ENCODE measurements around the gene ISCU.

GRCh38 chr12:108578264-108578663, 15.9 kb downstream of the ISCU start:
- TF ChIP-seq CTCF (IDR thresholded peaks at IDR 0.05 in 4 of 5, conservative IDR thresholded peaks at IDR 0.05 in 1 of 5): no peak
- no peak for TF ChIP-seq POLR2A (IDR thresholded peaks at IDR 0.05)

Measured in gastrocnemius medialis (tissue), 4 donors.